NCI-H524 (cell line): ENCODE measurements around the gene SEMA4D.

ENCODE experiments used
- DNase-seq, 2 experiments: peaks; one replicate each; lab custom pipeline; 2025; lab: John Stamatoyannopoulos, UW

The SEMA4D gene

DNA sequence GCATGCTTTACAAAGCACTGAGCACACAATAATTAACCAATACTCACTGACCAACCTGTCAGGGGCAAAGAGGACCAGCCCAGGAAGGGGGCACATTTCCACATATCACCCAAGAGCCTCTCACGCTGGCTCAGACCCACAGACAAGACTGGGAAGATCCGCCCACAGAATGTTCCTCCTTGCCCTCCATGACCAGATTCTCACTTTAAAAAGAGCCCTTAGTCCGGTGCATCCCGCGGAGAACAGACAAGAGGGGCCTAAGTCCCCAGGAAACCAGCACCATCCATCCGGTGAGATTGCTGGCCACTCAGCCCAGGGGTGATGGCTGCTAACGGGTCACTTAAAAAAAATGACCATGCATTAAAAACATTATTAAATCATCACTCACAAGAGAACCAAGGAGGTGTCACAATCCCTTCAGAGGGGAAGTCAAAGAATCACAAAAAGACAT lies 32.9 kb downstream of the SEMA4D start:
- DNase-seq = no peak

DNA sequence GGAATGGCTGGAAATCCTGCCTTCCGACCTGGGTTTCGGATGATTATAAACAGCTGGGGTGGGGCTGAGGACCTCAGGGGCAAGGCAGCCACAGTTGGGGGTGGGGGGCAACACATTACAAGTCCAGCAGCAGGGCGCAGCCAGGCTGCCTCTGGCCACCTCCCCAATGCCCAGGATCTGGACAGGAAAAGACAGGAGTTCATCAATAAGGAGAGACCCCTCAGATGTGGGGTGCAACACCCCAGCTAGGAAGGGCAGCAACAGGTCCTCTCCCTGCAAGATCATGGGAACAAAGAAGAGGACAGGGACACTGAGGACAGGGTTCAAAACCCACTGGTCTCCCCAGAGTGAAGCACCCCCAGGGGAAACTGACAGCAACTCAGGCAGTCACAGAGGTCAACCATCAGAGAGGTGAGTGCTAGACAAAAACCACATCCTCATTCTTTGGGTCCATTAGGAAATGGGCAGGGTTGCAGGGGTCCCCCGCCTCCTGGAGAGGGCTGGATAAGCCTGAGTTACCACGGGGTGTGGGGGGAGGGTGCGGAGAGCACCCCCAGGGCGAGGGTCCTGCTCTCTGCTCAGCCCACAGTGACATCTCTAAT lies 33.5 kb downstream of the SEMA4D start:
- DNase-seq = no peak

DNA sequence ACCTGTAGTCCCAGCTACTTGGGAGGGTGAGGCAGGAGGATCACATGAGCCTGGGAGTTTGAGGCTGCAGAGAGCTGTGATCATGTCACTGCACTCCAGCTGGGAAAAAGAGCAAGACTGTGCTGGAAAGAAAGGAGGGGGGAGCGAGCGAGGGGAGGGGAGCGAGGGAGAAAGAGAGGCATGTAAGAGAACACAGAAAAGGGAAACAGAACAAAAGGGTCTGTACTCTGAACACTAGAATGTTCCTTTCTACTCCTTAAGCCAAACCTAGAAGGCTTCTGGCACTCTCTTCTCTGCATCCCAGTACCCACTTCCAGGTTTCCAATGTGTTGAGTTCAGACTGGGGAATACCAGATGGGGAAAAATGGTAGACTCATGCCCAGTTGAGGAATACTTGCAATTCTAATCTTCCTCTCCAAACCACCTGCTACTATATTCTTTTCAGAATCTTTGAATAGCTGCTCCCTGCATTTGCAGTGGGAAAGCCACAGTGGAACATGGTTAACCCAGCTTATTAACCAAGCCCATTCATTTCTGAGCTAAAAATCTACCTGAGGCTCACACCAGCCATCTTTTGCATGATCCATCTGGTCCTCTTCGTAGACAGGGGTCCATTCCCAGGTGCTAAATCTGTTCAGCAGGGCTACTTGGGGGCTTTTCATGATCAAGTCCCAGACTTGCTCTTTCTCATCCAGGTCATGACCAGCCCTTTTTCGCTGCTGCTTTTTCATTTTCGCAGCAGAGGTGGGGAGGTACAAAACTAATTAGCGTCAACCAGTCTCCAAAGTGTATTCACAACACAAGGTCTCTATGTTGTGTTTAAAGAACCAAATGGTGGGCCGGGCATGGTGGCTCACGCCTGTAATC lies 34.9 kb downstream of the SEMA4D start:
- DNase-seq = peak in 1 of 2 experiments; percentile 32

DNA sequence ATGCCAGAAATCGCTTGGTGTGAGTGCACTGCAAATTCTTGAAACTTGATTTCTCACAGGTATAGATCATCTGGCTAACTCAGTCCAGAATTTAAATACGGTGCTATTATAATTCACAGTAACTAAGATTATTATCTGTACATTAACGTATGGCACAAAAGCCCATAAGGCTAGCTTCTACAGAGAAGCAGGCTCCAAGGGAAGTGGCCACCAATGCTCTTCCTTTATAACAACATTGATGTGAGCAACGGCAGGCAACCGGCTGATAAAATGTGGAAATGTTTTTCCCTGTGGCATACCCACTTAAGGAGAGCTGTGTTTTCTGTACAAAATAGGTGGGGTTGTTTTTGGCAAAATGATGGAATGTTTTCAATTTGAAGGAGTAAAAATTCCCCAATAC lies 35.7 kb downstream of the SEMA4D start:
- DNase-seq = no peak

DNA sequence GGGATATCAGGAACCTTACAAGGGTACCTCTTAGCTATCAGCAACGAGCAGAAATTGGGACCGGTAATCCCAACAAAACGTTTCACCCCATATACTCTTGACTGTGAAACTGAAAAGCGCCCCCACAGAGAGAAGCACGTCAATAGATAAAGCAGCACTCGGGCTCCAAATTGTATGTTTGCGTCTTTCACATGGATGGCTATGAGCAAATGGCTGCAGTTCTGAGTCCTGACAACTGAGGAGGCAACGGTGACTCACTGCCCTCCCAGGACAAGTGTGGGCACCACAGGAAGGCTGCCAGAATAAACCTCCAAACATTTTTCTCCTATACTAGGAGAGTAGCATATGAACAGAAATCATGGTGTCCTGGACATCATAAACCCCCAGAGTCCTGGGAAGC lies 36.6 kb downstream of the SEMA4D start:
- no peak for DNase-seq

DNA sequence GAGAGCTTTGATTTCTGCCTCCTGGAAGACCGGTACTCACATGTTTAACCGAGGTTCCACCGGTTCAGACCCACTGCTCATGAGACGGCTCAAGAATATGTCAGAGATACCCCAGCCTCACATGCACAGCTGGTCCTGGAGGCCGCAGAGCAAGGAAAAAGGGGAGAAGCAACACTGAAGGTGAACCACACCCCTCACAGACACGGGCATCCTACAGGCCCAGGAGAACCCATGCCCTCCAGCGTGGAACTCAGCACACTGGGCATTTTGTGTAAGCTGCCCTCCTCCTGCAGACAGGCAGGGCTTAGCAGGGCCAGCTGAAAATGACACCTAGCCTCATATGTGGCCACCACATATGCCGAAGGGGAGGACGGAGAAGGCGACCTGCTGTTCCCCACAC lies 37.4 kb downstream of the SEMA4D start:
- no peak for DNase-seq

DNA sequence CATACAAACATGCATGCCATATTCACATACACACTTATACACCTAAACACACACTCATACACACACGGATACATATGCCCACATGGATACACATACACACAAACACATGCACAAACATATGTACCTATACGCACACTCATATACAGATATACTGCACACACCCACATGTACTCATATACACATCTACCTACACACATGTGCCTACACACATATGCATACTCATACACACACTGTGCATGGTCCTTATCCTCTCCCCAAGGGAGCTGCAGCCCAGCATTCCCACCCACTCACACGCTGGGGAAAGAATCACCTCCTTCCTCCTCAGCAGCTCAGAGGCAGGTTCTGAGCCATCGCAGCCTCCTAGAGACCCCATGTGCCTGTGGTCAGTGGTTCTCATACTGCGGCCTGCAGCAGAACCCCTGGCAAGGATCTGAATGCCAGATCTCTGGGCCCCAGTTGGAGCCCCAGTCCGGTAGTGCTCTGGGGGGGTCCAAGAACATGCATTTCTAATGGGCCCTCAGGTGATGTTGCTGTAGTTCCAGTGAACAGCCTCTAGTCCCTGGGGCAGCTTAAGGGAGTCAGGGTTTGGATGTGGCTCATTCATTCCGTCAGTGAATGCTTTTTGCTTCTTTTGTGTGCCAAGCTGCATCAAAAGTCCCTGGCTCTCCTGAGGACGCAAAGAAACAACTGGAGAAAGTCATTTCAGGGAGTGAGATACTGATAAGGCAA lies 39.0 kb downstream of the SEMA4D start:
- DNase-seq = no peak

DNA sequence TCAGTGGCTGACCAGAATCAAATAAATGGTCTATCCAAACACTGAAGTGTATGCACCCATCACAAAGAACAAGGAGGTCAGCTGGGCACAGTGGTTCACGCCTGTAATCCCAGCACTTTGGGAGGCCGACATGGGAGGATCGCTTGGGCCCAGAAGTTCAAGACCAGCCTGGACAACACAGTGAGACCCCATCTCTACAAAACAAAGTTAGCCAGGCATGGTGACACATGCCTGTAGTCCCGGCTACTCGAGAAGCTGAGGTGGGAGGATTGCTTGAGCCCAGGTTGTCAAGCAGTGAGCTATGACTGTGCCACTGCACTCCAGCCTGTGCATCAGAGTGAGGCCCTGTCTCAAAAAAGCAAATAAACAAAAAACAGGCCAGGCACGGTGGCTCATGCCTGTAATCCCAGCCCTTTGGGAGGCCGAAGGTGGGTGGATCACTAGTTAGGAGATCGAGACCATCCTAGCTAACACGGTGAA lies 40.5 kb downstream of the SEMA4D start:
- no peak for DNase-seq

DNA sequence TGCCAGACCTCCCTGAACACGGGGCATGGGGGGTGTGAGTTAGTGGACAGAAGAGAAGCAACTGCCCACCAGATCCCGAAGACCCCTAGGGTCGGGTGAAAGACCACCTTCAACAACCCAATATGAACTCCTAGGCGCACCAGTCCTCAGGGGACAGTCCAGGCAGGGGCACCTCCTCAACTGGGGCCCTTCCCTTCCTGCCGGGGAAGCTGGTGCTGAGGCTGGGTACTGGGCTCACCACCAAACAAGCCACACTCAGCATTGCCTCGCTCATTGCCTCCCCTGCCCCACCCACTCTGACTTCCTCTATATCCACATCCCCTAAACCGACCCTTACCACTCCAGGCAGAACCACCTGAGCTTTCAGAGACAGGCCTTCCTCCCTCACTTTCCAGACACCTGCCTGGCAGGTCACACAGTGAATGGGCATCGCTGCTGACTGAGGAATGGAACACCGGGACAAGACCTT lies 42.5 kb downstream of the SEMA4D start:
- no peak for DNase-seq

DNA sequence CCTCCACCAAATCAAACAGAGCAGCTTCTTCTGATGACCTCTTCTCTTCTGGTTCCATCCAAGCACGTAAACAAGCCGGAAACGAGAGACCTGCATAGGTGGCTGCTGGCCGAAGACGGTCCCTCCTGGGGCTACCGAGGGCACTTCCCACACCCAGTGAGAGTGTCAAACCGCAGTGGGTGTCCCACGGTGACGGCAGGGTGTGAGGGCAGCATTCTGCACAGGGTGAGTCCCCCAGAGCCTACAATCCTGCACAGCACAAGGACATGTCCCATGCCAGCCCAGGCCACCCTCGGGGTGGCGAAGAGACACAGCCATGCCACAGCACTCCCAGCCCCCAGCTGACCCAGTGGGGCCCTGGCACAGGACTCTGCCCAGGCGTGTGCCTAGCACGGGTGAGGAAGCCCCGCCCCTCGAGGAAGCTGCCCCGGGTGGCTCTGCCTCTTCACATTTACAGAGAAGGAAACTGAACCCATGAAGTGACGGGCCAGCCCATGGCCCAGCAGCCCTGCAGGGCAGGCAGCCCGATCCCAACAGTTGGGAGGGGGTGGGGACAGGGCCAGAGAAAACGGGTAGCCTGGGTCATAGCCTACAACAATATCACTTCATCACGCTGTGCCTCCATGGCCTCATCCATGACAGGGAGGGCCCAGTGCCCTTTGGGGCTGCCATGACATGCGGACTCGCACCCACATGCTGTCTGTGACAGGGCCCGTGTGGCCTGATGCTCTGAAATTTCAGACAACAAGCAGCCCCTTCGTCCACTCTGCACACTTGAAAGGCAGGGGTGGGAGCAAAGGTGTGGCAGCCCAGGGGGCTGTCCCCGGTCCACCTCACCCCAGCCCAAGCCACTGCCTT lies 43.2 kb downstream of the SEMA4D start:
- DNase-seq = no peak

DNA sequence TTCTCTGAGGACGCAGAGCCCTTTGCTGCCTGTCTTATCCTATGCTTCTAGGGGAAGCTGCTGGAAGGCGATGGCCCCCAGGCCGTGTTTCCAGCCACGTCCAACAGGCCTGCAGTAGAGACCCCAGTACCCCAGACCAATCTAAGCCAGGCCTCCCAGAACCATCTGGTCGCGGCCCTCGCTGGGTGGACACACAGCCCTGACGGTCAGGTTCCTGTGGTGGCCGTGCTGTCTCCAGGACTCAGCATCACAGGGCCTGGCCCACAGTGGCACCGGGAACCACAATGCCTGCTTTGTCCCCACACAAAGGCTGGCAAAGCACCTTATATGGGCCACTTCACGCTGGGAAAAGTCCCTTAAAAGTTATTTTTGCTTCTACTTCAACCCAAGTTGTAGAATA lies 44.5 kb downstream of the SEMA4D start:
- no peak for DNase-seq

DNA sequence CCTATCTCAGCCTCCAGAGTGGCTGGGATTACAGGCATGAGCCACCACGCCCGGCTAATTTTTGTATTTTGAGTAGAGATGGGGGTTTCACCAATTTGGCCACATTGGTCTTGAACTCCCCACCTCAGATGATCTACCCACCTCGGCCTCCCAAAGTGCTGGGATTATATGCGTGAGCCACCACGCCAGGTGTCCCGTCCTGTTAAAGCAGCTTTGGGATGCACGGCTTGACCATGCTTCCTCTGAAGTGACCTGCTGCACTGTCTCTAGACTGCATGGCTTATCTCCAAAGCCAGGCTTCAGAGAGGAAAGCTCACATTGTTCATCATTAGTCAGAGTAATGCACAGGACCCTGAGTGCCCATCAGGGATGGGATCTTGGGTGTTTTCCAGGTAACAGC lies 45.4 kb downstream of the SEMA4D start:
- DNase-seq = no peak

DNA sequence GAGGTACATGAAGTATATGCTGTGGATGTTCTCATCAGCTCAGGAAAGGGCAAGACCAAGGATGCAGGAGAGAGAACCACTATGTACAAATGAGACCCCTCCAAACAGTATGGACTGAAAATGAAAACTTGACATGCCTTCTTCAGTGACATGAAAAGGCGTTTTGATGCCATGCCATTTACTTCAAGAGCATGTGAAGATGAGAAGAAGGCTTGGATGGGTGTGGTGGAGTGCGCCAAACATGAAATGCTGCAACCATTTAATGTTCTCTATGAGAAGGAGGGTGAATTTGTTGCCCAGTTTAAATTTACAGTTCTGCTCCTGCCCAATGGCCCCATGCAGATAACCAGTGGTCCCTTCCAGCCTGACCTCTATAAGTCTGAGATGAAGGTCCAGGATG lies 47.7 kb downstream of the SEMA4D start:
- DNase-seq = no peak

DNA sequence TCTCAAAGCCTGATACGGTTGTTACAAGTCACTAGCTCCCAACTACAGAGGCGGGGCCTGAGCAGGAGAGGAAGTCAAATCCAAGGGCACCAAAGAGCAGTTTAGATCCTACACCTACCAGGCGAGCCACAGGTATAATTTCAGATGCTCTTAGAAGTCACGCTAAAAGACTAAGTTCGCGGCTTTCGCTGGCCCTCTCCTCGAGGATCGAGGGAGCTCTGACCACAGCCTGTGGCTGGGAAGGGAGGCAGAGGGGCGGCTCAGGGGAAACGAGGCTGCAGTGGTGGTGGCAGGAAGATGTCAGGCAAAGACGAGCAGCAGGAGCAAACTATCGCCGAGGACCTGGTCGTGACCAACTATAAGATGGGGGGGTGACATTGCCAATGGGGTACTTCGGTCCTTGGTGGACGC lies 48.6 kb downstream of the SEMA4D start:
- DNase-seq = no peak

DNA sequence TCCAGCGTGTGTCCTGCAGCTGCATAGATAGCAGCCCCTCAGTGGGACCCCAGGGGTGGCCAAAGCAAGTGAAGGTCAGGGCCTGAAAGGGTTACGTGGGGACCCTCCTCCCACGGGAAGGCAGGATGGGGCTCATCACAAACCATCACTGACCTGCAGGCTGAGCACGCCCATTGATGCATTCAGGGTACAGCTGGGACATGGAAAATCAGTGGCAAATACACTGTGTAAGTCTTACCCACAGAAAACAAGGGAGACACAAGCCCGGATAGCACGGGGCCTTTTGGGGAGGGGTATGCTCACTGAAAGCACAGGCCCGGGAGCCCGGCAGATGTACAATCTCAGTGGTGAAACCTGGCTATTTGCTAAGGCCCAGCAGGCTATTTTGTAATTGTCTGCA lies 49.1 kb downstream of the SEMA4D start:
- no peak for DNase-seq

DNA sequence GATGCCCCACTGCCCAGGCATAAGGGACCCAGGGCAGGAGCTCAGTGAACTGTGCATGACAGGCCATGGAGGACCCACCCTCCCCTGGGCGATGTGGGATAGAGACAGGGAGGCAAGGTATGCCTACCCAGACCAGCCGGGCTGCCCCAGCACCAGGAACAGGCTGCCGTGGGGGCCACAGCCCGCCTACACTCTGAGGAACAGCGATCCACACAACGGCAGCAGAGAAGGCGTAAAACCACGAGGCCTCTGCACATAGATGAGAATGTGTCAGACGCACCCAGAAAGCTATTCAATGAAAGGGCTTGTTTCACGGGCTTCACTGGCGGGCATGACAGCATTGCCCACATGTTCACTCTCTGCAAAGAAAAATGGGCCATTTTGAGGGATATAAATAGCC lies 49.5 kb downstream of the SEMA4D start:
- DNase-seq = no peak

DNA sequence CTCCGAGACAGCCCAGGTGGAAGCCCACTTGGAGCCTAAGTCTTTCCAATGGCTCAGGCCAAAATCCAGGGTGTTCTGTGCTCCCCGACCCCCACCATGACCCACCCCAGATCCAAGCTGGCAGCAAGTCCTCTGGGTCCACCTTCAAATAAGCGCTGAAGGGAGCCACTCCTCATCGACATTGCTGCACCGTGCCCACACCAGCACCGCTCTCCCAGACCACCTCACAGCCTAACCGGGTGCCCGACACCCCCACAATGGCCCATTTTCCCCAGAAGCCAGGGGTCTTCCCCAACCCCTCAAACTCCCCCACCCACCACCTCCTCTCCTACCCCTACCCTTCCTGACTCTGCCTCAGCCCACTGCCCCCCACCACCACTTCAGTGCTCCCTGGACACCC lies 50.5 kb downstream of the SEMA4D start:
- no peak for DNase-seq

DNA sequence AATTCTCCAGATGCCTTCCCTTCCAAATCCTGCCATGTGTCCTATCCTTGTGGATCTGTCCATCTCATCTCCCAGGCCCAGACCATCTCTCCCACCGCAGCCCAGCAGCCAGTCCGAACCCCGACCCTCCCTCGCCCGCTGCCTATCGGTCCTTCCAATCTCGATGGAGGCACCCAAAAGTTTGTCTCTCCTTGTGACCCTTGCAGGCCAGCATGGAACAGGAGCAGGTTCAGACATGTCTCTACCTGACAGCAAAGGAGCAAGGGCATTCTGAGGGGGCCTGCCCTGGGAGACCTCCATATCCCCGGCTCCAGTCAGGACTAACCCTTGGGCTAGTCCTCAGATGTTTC lies 51.0 kb downstream of the SEMA4D start:
- DNase-seq = no peak

DNA sequence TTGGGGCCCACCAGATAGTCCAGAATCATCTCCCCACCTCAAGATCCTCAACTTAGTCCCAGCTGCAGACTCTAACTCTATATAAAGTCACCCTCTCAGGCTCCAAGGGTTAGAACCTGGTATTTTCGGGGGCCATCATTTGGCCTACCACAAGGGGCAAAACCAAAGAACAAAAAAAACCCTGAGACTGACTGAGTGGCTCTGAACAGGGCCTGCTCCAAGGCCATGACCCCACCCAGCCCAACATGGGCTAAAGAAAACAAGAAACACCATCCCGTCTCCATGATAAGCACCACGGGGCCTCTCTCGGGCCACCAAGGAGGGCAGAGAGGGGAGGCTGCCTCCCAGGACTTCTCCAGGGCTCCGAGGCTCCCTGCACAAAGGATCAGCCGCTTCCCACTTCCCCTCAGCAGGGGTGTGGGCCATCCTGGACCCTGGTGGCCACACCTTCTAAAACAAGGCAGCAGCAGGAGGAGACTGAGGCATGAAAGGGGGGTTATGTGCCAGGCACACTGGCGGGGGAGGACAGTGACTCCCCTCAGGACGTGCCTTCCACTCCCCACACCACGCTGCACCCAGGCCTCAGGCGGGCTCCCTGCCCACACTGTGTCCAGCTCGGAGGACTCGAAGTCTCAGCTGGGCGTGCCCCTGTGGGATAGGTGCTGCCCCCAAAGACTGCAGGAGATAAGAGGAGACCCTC lies 51.5 kb downstream of the SEMA4D start:
- no peak for DNase-seq

DNA sequence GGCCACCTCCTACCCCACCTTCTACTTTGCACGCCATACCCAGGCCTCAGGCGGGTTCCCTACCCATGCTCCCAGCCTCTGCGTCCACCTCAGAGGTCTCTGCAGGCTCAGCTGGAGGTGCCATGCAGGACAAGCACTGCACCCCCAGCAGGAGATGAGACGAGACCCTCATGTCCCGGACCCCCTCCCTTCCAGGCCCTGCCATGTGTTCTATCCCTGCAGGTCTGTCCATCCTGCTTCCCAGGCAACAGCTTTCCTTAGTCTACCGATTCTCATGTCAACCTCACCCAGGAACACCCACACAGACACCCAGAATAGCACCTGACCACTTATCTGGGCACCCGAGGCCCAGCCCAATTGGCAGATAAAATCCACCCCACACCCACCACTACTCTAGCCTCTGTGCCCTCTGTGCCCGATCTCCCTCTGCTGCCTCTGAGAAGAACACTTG lies 52.1 kb downstream of the SEMA4D start:
- no peak for DNase-seq
